ENCODE data around the gene AXIN2.
"Not testable (repeated sequence)": the region's sequence is repeated elsewhere in the genome, so short reads cannot be mapped to it uniquely, and the experiment has no call there.

Gene AXIN2

GRCh38 chr17:65538675-65539529, 22.5 kb downstream of the AXIN2 start:
- DNase-seq (ENCODE audit: low read depth, low spot score) = no peak

- no peak for DNase-seq (ENCODE audit: low read depth, low spot score)
Measured at GRCh38 chr17:65537845-65538674, 23.4 kb downstream of the AXIN2 start.

- DNase-seq (ENCODE audit: low read depth, low spot score) = no peak
Measured at GRCh38 chr17:65537343-65537844, 24.1 kb downstream of the AXIN2 start.

GRCh38 chr17:65536573-65537342, 24.7 kb downstream of the AXIN2 start:
- DNase-seq (ENCODE audit: low read depth, low spot score) = no peak

- DNase-seq (ENCODE audit: low read depth, low spot score) = no peak
Measured at GRCh38 chr17:65535777-65536572, 25.5 kb downstream of the AXIN2 start.

GRCh38 chr17:65533852-65534457, 27.5 kb downstream of the AXIN2 start:
- no peak for DNase-seq (ENCODE audit: low read depth, low spot score)

- DNase-seq (ENCODE audit: low read depth, low spot score) = no peak
Measured at GRCh38 chr17:65533056-65533745, 28.2 kb downstream of the AXIN2 start.

GRCh38 chr17:65532101-65532890, 29.2 kb downstream of the AXIN2 start:
- DNase-seq (ENCODE audit: low read depth, low spot score) = no peak

- no peak for DNase-seq (ENCODE audit: low read depth, low spot score)
Measured at GRCh38 chr17:65531256-65532100, 30.0 kb downstream of the AXIN2 start.

GRCh38 chr17:65530523-65531255, 30.8 kb downstream of the AXIN2 start:
- DNase-seq (ENCODE audit: low read depth, low spot score) = no peak

GRCh38 chr17:65529761-65530522, 31.5 kb downstream of the AXIN2 start:
- no peak for DNase-seq (ENCODE audit: low read depth, low spot score)

- DNase-seq (ENCODE audit: low read depth, low spot score) = no peak
Measured at GRCh38 chr17:65529040-65529633, 32.3 kb downstream of the AXIN2 start.

GRCh38 chr17:65527857-65528591, 33.4 kb downstream of the AXIN2 start:
- no peak for DNase-seq (ENCODE audit: low read depth, low spot score)

- no peak for DNase-seq (ENCODE audit: low read depth, low spot score)
Measured at GRCh38 chr17:65527381-65527780, 34.1 kb downstream of the AXIN2 start.

GRCh38 chr17:65526854-65527253, 34.6 kb downstream of the AXIN2 start:
- not testable (repeated sequence) for DNase-seq (ENCODE audit: low read depth, low spot score)

Data from activated CD4-positive, CD25-positive, alpha-beta regulatory T cell treated with anti-CD3 and anti-CD28 coated beads, Interleukin-2, amount 50 U/mL, for 16 hours (primary cell).